Lower leg skin (tissue), 3 donors: ENCODE data around the gene MMADHC.

Experiments used
- POLR2A ChIP-seq, 2 donors: fragments of 450-650 bp; IDR thresholded peaks; one replicate each; pipeline ENCODE4 v1.6.1; 2016 to 2017; ENCODE audit warnings: antibody characterized with exemption in 2 of 2, mild to moderate bottlenecking in 1 of 2, moderate library complexity in 1 of 2
- TF ChIP-seq, protein P1 (sequence below), 3 donors: fragments of 450-650 bp; IDR thresholded peaks; one replicate each; pipeline ENCODE4 v1.5.1; 2016; ENCODE audit warnings: antibody characterized with exemption in 3 of 3, mild to moderate bottlenecking in 3 of 3, moderate library complexity in 2 of 3

DNA sequence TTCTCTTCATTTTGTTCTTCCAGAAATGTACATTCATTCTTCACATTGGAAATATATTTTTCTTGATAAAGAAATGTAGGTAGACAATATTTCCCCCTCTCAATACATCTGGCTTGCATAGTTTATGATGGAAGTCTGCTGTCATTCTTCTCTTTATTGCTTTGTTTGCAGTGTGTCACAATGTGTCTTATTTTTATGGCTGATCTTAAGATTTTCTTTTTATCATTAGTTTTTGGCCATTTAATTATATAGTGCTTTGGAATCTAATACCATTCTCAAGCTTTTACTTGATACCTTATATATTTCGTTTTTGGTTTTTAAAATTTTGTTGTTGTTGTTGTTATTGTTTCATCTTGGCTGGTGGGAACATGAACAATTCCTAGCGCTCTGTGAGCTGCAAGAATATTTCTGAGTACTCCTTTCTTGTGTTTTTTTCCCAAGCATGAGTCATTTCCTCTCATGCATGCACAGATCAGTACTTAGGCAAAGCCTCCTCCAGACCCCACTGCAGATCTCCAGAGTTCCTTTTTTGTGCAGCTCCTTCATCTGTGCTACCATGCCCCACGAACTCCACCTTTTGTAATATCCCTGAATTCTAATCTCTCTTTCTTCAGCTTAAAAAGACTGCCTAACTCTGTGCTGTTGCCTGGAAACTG lies 13.7 kb upstream of the MMADHC start:
- TF ChIP-seq, protein P1, sequence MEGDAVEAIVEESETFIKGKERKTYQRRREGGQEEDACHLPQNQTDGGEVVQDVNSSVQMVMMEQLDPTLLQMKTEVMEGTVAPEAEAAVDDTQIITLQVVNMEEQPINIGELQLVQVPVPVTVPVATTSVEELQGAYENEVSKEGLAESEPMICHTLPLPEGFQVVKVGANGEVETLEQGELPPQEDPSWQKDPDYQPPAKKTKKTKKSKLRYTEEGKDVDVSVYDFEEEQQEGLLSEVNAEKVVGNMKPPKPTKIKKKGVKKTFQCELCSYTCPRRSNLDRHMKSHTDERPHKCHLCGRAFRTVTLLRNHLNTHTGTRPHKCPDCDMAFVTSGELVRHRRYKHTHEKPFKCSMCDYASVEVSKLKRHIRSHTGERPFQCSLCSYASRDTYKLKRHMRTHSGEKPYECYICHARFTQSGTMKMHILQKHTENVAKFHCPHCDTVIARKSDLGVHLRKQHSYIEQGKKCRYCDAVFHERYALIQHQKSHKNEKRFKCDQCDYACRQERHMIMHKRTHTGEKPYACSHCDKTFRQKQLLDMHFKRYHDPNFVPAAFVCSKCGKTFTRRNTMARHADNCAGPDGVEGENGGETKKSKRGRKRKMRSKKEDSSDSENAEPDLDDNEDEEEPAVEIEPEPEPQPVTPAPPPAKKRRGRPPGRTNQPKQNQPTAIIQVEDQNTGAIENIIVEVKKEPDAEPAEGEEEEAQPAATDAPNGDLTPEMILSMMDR (IDR thresholded peaks at IDR 0.05) = no peak
- no peak for TF ChIP-seq POLR2A (IDR thresholded peaks at IDR 0.05)
